ENCODE measurements around the gene TUBD1. TPM values are rescaled to one million over a fixed set of nuclear protein-coding genes. Genes with fewer than 3 reads are reported as not detected.

Gene TUBD1, protein sequence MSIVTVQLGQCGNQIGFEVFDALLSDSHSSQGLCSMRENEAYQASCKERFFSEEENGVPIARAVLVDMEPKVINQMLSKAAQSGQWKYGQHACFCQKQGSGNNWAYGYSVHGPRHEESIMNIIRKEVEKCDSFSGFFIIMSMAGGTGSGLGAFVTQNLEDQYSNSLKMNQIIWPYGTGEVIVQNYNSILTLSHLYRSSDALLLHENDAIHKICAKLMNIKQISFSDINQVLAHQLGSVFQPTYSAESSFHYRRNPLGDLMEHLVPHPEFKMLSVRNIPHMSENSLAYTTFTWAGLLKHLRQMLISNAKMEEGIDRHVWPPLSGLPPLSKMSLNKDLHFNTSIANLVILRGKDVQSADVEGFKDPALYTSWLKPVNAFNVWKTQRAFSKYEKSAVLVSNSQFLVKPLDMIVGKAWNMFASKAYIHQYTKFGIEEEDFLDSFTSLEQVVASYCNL
- total RNA-seq: 4.0 and 5.8 TPM in 2 replicates

DNA sequence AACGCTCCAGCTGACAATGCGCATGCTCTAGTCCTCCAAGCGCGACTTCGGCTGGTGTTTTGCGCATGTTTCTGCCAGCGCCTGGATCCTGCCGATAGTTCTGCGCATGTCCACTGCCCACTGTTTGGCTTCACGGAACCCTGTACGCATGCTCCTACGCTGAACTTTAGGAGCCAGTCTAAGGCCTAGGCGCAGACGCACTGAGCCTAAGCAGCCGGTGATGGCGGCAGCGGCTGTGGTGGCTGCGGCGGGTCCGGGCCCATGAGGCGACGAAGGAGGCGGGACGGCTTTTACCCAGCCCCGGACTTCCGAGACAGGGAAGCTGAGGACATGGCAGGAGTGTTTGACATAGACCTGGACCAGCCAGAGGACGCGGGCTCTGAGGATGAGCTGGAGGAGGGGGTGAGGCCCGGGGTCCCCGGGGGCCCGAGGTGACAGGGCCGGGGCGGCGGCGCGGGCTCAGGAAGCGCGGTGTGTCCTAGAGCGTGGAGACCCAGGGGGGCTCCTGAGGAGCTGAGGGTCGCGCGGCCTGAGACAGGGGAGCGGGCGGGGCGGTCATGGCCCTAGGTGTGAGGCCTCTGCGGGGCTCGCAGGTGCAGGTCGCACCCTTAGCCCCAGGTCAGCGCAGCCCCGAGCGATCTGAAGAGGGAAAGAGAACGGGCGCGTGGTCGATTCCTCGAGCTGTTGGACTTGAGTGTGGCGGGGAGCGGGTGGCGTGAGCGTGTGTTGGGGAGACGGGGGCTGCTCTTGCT, at the start of gene TUBD1, which contains the start of gene RPS6KB1:
TSS of gene TUBD1 (minus strand) at position 20 of the 752 bp plus-strand sequence. CDS start 1,941 bp downstream, outside the sequence.
TSS of gene RPS6KB1 (plus strand) at position 198 of the 752 bp plus-strand sequence. CDS start at position 262, 64 bp downstream.

Other genes starting within 250 kb of the TUBD1 start
- gene PTRH2, start 185.5 kb downstream of the TUBD1 start, total RNA-seq: 23.6 and 39.3 TPM in 2 replicates
- gene VMP1, start 185.3 kb downstream of the TUBD1 start, total RNA-seq: 127 and 136 TPM in 2 replicates
- 26.2 and 29.1 TPM in 2 replicates for gene RPS6KB1, start 178 bp upstream of the TUBD1 start, total RNA-seq
- gene RNFT1, start 71.8 kb upstream of the TUBD1 start, total RNA-seq: 12.7 and 16.5 TPM in 2 replicates
- gene HEATR6, start 186.0 kb upstream of the TUBD1 start, total RNA-seq: 24.2 and 50.9 TPM in 2 replicates

All from myometrial cell (primary cell).